Skeletal muscle tissue (tissue), 4 donors: ENCODE results near the gene MYO10. TPM values are rescaled to one million over a fixed set of nuclear protein-coding genes. Genes with fewer than 3 reads are reported as not detected.

Source experiments
- H3K27ac ChIP-seq: one replicate; pipeline ENCODE4 v1.7.0; 2013; ENCODE audit warnings: mild to moderate bottlenecking, low read depth, low read length, inconsistent platforms
- H3K27me3 ChIP-seq, 3 donors: one replicate each; pipeline ENCODE4 v1.7.0; 2013; ENCODE audit warnings: low read length in 3 of 3; ENCODE audit not compliant: control insufficient read depth in 3 of 3, insufficient read depth in 3 of 3
- H3K36me3 ChIP-seq, 3 donors: one replicate each; pipeline ENCODE4 v1.7.0; 2013; ENCODE audit warnings: low read length in 3 of 3; ENCODE audit not compliant: control insufficient read depth in 3 of 3, insufficient read depth in 3 of 3
- H3K4me1 ChIP-seq, 3 donors: one replicate each; pipeline ENCODE4 v1.7.0; 2013; ENCODE audit warnings: low read length in 3 of 3, mild to moderate bottlenecking in 3 of 3; ENCODE audit not compliant: control insufficient read depth in 3 of 3, insufficient read depth in 3 of 3
- H3K4me3 ChIP-seq, 3 donors: one replicate each; pipeline ENCODE4 v1.7.0; 2013; ENCODE audit warnings: low read length in 3 of 3
- H3K9ac ChIP-seq, 3 donors: one replicate each; pipeline ENCODE4 v1.7.0; 2013; ENCODE audit warnings: low read length in 3 of 3, mild to moderate bottlenecking in 3 of 3, moderate library complexity in 2 of 3, low read depth in 1 of 3
- H3K9me3 ChIP-seq, 3 donors: one replicate each; pipeline ENCODE4 v1.7.0; 2013; ENCODE audit warnings: low read length in 3 of 3; ENCODE audit not compliant: control insufficient read depth in 3 of 3
- total RNA-seq: library from RNA; depleted of rRNA; stranded (reverse); fragments of >200 nt; gene quantifications from one replicate; pipeline ENCODE4 v1.2.3, GENCODE V29; 2014
- donor health status: Osteomylitis.

Gene MYO10
- total RNA-seq, 1 donor from 2014 or later, result 27.1 TPM

- H3K36me3 ChIP-seq, result no peaks in the 10 kb centered on the region
- H3K9me3 ChIP-seq, result peaks cover 0 to 4% (median 2%) of the 10 kb centered on the region in 3 donors
- H3K27me3 ChIP-seq, result no peaks in the 10 kb centered on the region
- H3K9ac ChIP-seq, result no peak overlapping the region
- no peak overlapping the region for H3K27ac ChIP-seq
- H3K4me1 ChIP-seq, result no peaks in the 10 kb centered on the region
- H3K4me3 ChIP-seq, result no peak overlapping the region
These were observed 79.6 kb downstream of the MYO10 start for GRCh38 chr5:16856531-16856930.

GRCh38 chr5:16855898-16856297, 80.2 kb downstream of the MYO10 start:
- H3K36me3 ChIP-seq, result no peaks in the 10 kb centered on the region
- H3K4me3 ChIP-seq, result no peak overlapping the region
- peaks cover 0 to 4% (median 2%) of the 10 kb centered on the region in 3 donors for H3K9me3 ChIP-seq
- H3K27me3 ChIP-seq, result no peaks in the 10 kb centered on the region
- H3K9ac ChIP-seq, result no peak overlapping the region
- no peaks in the 10 kb centered on the region for H3K4me1 ChIP-seq
- H3K27ac ChIP-seq, result no peak overlapping the region

- Histone ChIP-seq H3K27me3 (no peaks in the 10 kb centered on the region), H3K9ac (no peak overlapping the region), H3K36me3 (no peaks in the 10 kb centered on the region), H3K4me1 (no peaks in the 10 kb centered on the region), H3K9me3 (peaks cover 0 to 4% (median 2%) of the 10 kb centered on the region in 3 donors), H3K4me3 (no peak overlapping the region), H3K27ac (no peak overlapping the region)
These were observed 80.6 kb downstream of the MYO10 start for GRCh38 chr5:16855485-16855884.

GRCh38 chr5:16854351-16854750, 81.7 kb downstream of the MYO10 start:
- Histone ChIP-seq H3K9me3 (peaks cover 0 to 4% (median 2%) of the 10 kb centered on the region in 3 donors), H3K27ac (no peak overlapping the region), H3K4me3 (no peak overlapping the region), H3K4me1 (no peaks in the 10 kb centered on the region), H3K27me3 (no peaks in the 10 kb centered on the region), H3K36me3 (no peaks in the 10 kb centered on the region), H3K9ac (no peak overlapping the region)

- Histone ChIP-seq H3K4me3 (no peak overlapping the region), H3K9ac (no peak overlapping the region), H3K4me1 (no peaks in the 10 kb centered on the region), H3K27ac (no peak overlapping the region), H3K9me3 (no peaks in the 10 kb centered on the region), H3K27me3 (no peaks in the 10 kb centered on the region), H3K36me3 (no peaks in the 10 kb centered on the region)
These were observed 82.6 kb downstream of the MYO10 start for GRCh38 chr5:16853518-16853917.

GRCh38 chr5:16852251-16853005, 83.7 kb downstream of the MYO10 start:
- H3K9me3 ChIP-seq, result no peaks in the 10 kb centered on the region
- H3K4me3 ChIP-seq, result no peak overlapping the region
- H3K4me1 ChIP-seq, result no peaks in the 10 kb centered on the region
- H3K27me3 ChIP-seq, result no peaks in the 10 kb centered on the region
- H3K27ac ChIP-seq, result no peak overlapping the region
- no peak overlapping the region for H3K9ac ChIP-seq
- no peaks in the 10 kb centered on the region for H3K36me3 ChIP-seq

- Histone ChIP-seq H3K4me3 (no peak overlapping the region), H3K9ac (no peak overlapping the region), H3K27me3 (no peaks in the 10 kb centered on the region), H3K9me3 (no peaks in the 10 kb centered on the region), H3K36me3 (no peaks in the 10 kb centered on the region), H3K27ac (no peak overlapping the region), H3K4me1 (no peaks in the 10 kb centered on the region)
These were observed 86.3 kb downstream of the MYO10 start for GRCh38 chr5:16849775-16850174.

GRCh38 chr5:16849181-16849580, 86.9 kb downstream of the MYO10 start:
- no peaks in the 10 kb centered on the region for H3K27me3 ChIP-seq

GRCh38 chr5:16844952-16845351, 91.1 kb downstream of the MYO10 start:
- H3K36me3 ChIP-seq, result no peaks in the 10 kb centered on the region
- H3K9me3 ChIP-seq, result no peaks in the 10 kb centered on the region
- no peaks in the 10 kb centered on the region for H3K4me1 ChIP-seq
- H3K27ac ChIP-seq, result no peak overlapping the region
- H3K9ac ChIP-seq, result no peak overlapping the region
- H3K4me3 ChIP-seq, result no peak overlapping the region
- H3K27me3 ChIP-seq, result peaks cover 0 to 2% (median 0%) of the 10 kb centered on the region in 3 donors

More at GRCh38 chr5:16849181-16849580, 86.9 kb downstream of the MYO10 start:
- Histone ChIP-seq H3K27ac (no peak overlapping the region), H3K36me3 (no peaks in the 10 kb centered on the region), H3K4me3 (no peak overlapping the region), H3K4me1 (no peaks in the 10 kb centered on the region), H3K9ac (no peak overlapping the region), H3K9me3 (no peaks in the 10 kb centered on the region)

- Histone ChIP-seq H3K4me3 (no peak overlapping the region), H3K36me3 (no peaks in the 10 kb centered on the region), H3K9ac (no peak overlapping the region), H3K27ac (no peak overlapping the region), H3K27me3 (peaks cover 0 to 2% (median 0%) of the 10 kb centered on the region in 3 donors), H3K9me3 (no peaks in the 10 kb centered on the region), H3K4me1 (no peaks in the 10 kb centered on the region)
These were observed 93.2 kb downstream of the MYO10 start for GRCh38 chr5:16842896-16843295.
